ENCODE measurements around the gene PNMA1.

PNMA1 gene

DNA sequence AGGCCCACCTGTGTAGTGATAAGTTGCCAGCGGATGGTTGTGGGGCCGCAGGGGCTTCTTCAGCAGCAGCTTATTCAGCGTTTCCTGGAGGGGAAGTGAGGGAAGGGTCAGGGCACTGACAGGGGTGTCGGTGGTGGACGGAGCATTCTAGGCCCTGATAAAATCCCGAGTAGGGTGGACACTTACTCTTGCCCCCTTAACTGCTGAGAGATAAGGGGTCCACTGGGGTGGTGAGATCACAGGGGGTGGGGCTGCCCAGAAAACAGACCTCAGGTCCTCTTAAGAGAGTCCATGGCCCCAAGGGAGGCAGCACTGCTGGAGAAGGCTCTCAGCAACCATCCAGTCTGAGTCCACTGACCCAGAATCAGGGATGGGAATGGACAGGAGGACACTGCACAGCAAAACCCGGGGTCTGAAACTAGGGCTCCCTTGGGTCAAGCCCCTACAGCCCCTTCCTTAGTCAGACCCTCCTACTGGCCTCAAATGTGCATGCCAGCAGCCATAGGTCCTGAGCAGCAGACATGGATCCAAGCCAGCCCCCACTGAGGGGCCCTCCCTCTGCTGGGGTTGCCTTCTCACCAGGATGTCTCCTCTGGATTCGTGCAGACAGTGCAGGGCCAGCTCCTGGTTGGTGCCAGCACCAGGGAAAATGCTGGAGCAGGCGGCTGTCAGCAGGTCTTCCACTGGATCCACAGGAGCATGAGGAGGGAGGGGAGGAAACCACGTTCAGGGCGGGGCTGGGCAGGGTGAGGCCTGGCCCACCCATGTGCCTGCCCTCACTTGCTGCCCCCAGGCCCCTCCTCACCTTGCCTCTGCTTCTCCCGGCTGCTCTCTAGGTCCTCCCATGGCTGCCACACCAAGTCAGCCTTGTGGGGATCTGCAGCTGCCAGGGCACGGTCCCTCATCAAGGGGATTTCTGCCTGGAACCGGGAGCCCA is 12.1 kb upstream of the PNMA1 start:
- no peaks in the 10 kb centered on the region for H3K36me3 ChIP-seq (ENCODE audit: insufficient read depth)
- TF ChIP-seq, protein P1, sequence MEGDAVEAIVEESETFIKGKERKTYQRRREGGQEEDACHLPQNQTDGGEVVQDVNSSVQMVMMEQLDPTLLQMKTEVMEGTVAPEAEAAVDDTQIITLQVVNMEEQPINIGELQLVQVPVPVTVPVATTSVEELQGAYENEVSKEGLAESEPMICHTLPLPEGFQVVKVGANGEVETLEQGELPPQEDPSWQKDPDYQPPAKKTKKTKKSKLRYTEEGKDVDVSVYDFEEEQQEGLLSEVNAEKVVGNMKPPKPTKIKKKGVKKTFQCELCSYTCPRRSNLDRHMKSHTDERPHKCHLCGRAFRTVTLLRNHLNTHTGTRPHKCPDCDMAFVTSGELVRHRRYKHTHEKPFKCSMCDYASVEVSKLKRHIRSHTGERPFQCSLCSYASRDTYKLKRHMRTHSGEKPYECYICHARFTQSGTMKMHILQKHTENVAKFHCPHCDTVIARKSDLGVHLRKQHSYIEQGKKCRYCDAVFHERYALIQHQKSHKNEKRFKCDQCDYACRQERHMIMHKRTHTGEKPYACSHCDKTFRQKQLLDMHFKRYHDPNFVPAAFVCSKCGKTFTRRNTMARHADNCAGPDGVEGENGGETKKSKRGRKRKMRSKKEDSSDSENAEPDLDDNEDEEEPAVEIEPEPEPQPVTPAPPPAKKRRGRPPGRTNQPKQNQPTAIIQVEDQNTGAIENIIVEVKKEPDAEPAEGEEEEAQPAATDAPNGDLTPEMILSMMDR (conservative IDR thresholded peaks at IDR 0.05; ENCODE audit: low read depth, low read length) = no peak

DNA sequence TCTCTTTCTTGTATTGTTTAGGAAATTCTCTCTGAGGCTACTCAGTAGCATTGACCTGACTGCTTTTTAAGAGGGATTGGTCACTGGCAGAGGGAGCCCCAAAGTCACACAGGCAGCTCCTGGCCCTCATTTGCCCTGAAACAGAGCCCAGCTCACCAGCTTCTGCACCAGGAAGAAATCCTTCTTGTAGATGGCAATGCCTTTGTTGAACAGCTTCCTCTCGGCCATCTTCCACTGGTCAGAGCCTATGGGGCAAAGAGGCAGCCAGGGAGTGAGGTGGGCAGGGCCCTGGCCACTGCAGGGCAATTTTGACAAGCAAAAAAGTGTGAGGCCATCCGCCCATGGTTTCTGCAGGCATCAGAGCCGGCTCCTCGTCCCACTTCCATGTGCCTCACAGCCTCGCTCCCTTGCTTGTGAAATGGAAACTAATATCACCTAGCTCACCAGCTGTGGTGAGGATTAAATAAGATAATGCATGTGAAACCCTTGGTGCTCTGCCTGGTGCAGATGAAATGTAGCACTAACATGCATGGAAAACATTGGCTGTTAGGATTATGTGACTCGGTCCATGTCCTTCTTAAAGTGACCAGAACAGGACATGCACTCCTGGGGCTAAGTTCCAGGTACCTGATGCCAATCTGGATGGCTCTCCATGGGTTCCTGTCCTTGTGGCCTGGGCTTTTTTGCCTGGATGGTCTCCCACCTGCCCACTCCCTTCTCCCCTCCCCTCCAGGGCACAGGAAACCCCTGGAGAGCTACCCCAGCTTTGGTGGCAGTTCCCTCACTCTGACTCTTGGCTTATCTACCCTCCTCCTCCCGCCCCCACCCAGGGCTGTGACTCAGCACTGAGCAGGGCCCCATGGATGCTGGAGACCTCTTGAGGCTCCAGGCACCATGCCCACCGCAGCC is 11.2 kb upstream of the PNMA1 start:
- H3K9ac ChIP-seq = no peak overlapping the region
- H3K27me3 ChIP-seq (ENCODE audit: insufficient read depth, low read depth) = no peaks in the 10 kb centered on the region
- H2AFZ ChIP-seq (ENCODE audit: low read depth) = no peak overlapping the region
- no peak overlapping the region for H3K4me2 ChIP-seq
- H3K4me1 ChIP-seq (ENCODE audit: low read depth, poor library complexity, severe bottlenecking) = peaks cover 9% of the 10 kb centered on the region
- no peak overlapping the region for H3K27ac ChIP-seq
- no peak overlapping the region for H3K4me3 ChIP-seq (IDR thresholded peaks at IDR 0.05; ENCODE audit: insufficient read depth, low read depth, low read length)
- TF ChIP-seq, protein P1 (conservative IDR thresholded peaks at IDR 0.05; ENCODE audit: low read depth, low read length) = no peak
- no peaks in the 10 kb centered on the region for H3K79me2 ChIP-seq (ENCODE audit: insufficient read depth, low read depth)
- H4K20me1 ChIP-seq (ENCODE audit: insufficient read depth) = no peaks in the 10 kb centered on the region
- H3K36me3 ChIP-seq (ENCODE audit: insufficient read depth) = no peaks in the 10 kb centered on the region

More for the DNA sequence above, 12.1 kb upstream of the PNMA1 start:
- H3K27ac ChIP-seq = no peak overlapping the region
- no peak overlapping the region for H3K4me2 ChIP-seq
- H2AFZ ChIP-seq (ENCODE audit: low read depth) = no peak overlapping the region
- peaks cover 9% of the 10 kb centered on the region for H3K4me1 ChIP-seq (ENCODE audit: low read depth, poor library complexity, severe bottlenecking)
- H3K4me3 ChIP-seq (IDR thresholded peaks at IDR 0.05; ENCODE audit: insufficient read depth, low read depth, low read length) = no peak overlapping the region
- no peaks in the 10 kb centered on the region for H3K27me3 ChIP-seq (ENCODE audit: insufficient read depth, low read depth)
- H3K79me2 ChIP-seq (ENCODE audit: insufficient read depth, low read depth) = no peaks in the 10 kb centered on the region
- H3K9ac ChIP-seq = no peak overlapping the region
- no peaks in the 10 kb centered on the region for H4K20me1 ChIP-seq (ENCODE audit: insufficient read depth)

DNA sequence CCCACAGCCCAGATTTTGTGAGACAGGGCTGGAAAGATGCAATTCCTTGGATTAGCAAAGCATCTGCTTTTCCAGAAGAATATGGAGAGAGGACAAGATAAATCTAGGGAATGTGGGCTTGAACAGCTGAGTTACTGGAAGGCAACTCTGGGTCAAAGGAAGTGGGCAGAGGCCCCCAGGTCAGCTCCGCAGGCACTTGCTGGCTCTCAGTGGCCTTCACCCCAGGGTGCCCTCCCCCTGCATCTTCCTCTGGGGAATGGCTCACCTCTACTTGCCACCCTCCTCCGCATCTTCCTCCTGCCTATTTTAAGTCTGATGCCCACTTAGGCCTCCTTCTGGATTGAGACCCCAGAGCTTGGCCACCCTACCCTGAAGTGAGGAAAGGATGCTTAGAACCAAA is 10.5 kb upstream of the PNMA1 start:
- Histone ChIP-seq H2AFZ (ENCODE audit: low read depth) (no peak overlapping the region), H3K27ac (no peak overlapping the region), H3K4me2 (no peak overlapping the region), H3K4me1 (ENCODE audit: low read depth, poor library complexity, severe bottlenecking) (peaks cover 9% of the 10 kb centered on the region), H4K20me1 (ENCODE audit: insufficient read depth) (no peaks in the 10 kb centered on the region), H3K79me2 (ENCODE audit: insufficient read depth, low read depth) (no peaks in the 10 kb centered on the region), H3K27me3 (ENCODE audit: insufficient read depth, low read depth) (no peaks in the 10 kb centered on the region), H3K4me3 (IDR thresholded peaks at IDR 0.05; ENCODE audit: insufficient read depth, low read depth, low read length) (no peak overlapping the region), H3K9ac (no peak overlapping the region), H3K36me3 (ENCODE audit: insufficient read depth) (no peaks in the 10 kb centered on the region)
- TF ChIP-seq, protein P1 (conservative IDR thresholded peaks at IDR 0.05; ENCODE audit: low read depth, low read length) = no peak

DNA sequence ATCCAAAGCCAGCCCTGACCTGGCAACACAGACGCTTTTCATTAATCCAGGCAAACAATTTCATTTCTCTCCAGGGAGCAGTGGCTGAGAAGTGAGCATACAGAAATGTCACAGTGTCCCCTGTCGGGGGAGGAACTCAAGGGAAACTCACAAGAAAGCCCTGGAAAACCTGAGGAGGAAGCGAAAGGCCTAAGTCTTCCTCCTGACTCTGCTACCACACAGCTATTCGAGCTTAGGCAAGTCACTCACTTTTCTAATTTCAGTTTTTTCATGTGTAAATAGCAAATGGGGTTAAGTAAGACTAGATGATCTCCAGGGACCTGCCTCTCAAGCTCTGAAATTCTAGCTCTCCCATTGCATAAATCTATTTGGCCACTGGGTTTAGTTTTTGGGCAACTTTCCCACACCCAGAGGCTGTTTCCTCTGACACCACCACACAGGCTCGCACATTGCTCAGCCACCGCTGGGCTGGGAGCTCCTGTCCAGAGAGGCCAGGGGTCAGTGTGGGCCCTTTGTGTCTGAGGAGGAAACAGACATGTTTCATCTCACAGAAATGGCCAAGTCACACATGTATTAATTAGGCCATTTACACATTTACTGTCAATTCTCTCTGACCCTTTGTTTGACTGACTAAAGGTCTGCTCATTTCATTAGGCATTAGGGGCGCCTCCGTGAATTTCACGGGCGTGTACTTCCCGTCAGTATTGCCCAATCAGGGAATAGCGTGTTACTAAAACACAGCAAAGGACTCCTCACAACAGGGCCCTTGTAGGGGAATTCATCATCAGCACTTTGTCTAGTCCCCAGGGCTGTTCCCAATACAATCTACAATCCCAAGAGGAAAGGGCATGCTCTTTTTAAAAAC is 9.8 kb upstream of the PNMA1 start:
- no peaks in the 10 kb centered on the region for H3K36me3 ChIP-seq (ENCODE audit: insufficient read depth)
- no peak overlapping the region for H3K27ac ChIP-seq
- H2AFZ ChIP-seq (ENCODE audit: low read depth) = no peak overlapping the region
- no peaks in the 10 kb centered on the region for H4K20me1 ChIP-seq (ENCODE audit: insufficient read depth)
- H3K4me2 ChIP-seq = no peak overlapping the region
- H3K79me2 ChIP-seq (ENCODE audit: insufficient read depth, low read depth) = no peaks in the 10 kb centered on the region
- no peak overlapping the region for H3K9ac ChIP-seq
- H3K27me3 ChIP-seq (ENCODE audit: insufficient read depth, low read depth) = no peaks in the 10 kb centered on the region
- H3K4me3 ChIP-seq (IDR thresholded peaks at IDR 0.05; ENCODE audit: insufficient read depth, low read depth, low read length) = no peak overlapping the region
- TF ChIP-seq, protein P1 (conservative IDR thresholded peaks at IDR 0.05; ENCODE audit: low read depth, low read length) = no peak
- H3K4me1 ChIP-seq (ENCODE audit: low read depth, poor library complexity, severe bottlenecking) = peaks cover 6% of the 10 kb centered on the region

All from KMS-11 (cell line).